Activated naive CD8-positive, alpha-beta T cell treated with anti-CD3 and anti-CD28 coated beads, Interleukin-2, amount 50 U/mL, for 24 hours (primary cell): Measurements from ENCODE around the gene DTD1.

Experiments used
- ATAC-seq: fragments of 150-1000 bp; cut with Tn5 transposase; one replicate; pipeline ENCODE4 v1.10.0; 2021
- DNase-seq: peaks from one replicate; pipeline ENCODE4 v3.0.0; 2021
- H3K27ac Mint-ChIP-seq: one replicate; pipeline ENCODE4 v1.8.0; 2021; ENCODE audit warnings: mild to moderate bottlenecking, mixed read lengths
- H3K27me3 Mint-ChIP-seq: one replicate; pipeline ENCODE4 v1.8.0; 2021; ENCODE audit warnings: mixed read lengths
- H3K36me3 Mint-ChIP-seq: one replicate; pipeline ENCODE4 v1.8.0; 2021; ENCODE audit warnings: low read depth, mixed read lengths
- H3K4me1 Mint-ChIP-seq: one replicate; pipeline ENCODE4 v1.8.0; 2021; ENCODE audit warnings: mixed read lengths
- H3K4me3 Mint-ChIP-seq: one replicate; pipeline ENCODE4 v1.8.0; 2021; ENCODE audit warnings: mild to moderate bottlenecking, moderate library complexity, mixed read lengths
- H3K9me3 Mint-ChIP-seq: one replicate; pipeline ENCODE4 v1.8.0; 2021; ENCODE audit warnings: mixed read lengths

DTD1 gene

GRCh38 chr20:18688676-18689075 is 100.8 kb downstream of the DTD1 start:
- no peaks in the 10 kb centered on the region for H3K27me3 Mint-ChIP-seq
- H3K4me1 Mint-ChIP-seq: no peaks in the 10 kb centered on the region
- H3K36me3 Mint-ChIP-seq: no peaks in the 10 kb centered on the region
- no peak overlapping the region for H3K27ac Mint-ChIP-seq
- H3K9me3 Mint-ChIP-seq: no peaks in the 10 kb centered on the region
- no peak overlapping the region for H3K4me3 Mint-ChIP-seq
- ATAC-seq (no peak), DNase-seq (no peak)

DNA sequence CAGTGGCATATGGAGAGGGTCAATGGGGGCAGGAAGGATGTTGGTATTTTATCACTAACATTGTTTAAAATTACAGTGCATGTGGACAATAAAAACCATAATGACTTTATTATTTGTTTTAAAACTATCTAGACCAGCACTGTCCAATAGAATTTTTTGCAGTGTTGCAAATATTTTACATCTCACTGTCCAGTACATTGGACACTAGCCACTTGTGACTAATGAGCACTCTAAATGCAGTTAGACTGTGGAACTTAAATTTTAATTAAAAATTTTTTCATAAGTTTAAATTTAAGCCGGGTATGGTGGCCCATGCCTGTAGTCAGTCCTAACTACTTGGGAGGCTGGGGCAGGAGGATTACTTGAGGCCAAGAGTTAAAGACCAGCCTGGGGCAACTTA is 101.7 kb downstream of the DTD1 start:
- Mint-ChIP-seq H3K36me3 (no peaks in the 10 kb centered on the region), H3K27ac (no peak overlapping the region), H3K9me3 (no peaks in the 10 kb centered on the region), H3K27me3 (no peaks in the 10 kb centered on the region), H3K4me1 (no peaks in the 10 kb centered on the region), H3K4me3 (no peak overlapping the region)
- DNase-seq (no peak), ATAC-seq (no peak)

GRCh38 chr20:18692447-18692846 is 104.6 kb downstream of the DTD1 start:
- Mint-ChIP-seq H3K4me1 (no peaks in the 10 kb centered on the region), H3K27ac (no peak overlapping the region), H3K4me3 (no peak overlapping the region), H3K27me3 (no peaks in the 10 kb centered on the region), H3K9me3 (no peaks in the 10 kb centered on the region), H3K36me3 (peaks cover 3% of the 10 kb centered on the region)
- ATAC-seq (no peak), DNase-seq (no peak)

DNA sequence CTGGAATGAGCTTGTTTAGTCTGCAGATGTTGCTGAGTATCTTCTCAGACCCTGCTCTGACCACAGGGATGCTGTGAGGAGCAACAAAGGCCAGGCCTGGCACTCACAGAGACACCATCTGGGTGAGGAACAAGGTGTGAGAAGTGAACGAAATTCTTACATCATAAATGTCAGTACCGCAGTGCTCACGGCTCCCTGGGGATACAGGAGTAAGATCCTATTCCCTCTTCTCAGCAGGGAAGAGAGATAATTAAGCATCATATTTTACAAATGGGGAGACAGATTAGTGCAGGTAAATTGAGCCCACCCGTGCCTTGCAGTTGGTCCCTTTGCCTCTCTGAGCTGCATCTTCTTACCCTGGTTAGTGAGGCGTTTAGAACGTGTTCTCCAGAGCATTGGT is 106.2 kb downstream of the DTD1 start:
- no peaks in the 10 kb centered on the region for H3K4me1 Mint-ChIP-seq
- ATAC-seq: no peak
- H3K27me3 Mint-ChIP-seq: no peaks in the 10 kb centered on the region
- H3K36me3 Mint-ChIP-seq: peaks cover 5% of the 10 kb centered on the region
- H3K27ac Mint-ChIP-seq: no peak overlapping the region
- DNase-seq: no peak
- H3K4me3 Mint-ChIP-seq: no peak overlapping the region
- no peaks in the 10 kb centered on the region for H3K9me3 Mint-ChIP-seq

GRCh38 chr20:18695175-18695574 is 107.3 kb downstream of the DTD1 start:
- ATAC-seq: no peak
- no peaks in the 10 kb centered on the region for H3K4me1 Mint-ChIP-seq
- H3K4me3 Mint-ChIP-seq: no peak overlapping the region
- no peak overlapping the region for H3K27ac Mint-ChIP-seq
- no peaks in the 10 kb centered on the region for H3K9me3 Mint-ChIP-seq
- H3K36me3 Mint-ChIP-seq: peaks cover 5% of the 10 kb centered on the region
- no peak for DNase-seq
- no peaks in the 10 kb centered on the region for H3K27me3 Mint-ChIP-seq

- no peak overlapping the region for H3K27ac Mint-ChIP-seq
- ATAC-seq (no peak), DNase-seq (no peak)
- peaks cover 5% of the 10 kb centered on the region for H3K36me3 Mint-ChIP-seq
- H3K4me1 Mint-ChIP-seq: no peaks in the 10 kb centered on the region
- H3K9me3 Mint-ChIP-seq: no peaks in the 10 kb centered on the region
- no peaks in the 10 kb centered on the region for H3K27me3 Mint-ChIP-seq
- H3K4me3 Mint-ChIP-seq: no peak overlapping the region
These were observed 111.0 kb downstream of the DTD1 start for GRCh38 chr20:18698735-18699380.

DNA sequence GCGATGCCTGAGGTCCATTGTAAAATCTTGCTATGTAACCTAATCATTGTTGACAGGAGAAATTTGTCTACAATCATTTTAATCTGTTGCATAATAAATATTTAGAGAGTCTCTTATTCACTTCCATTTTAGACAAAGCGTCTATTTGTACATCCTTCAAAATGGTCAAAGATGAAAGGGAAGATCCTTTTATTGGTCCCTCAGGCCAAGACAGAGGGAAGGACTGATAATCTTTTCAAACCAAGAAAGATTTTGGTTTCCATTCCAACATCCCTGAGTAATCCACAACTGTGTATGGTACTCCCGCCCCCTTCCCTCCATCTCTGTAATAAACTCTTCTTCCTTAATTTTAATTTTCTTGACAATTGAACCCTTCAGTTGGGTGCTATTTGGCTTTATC is 114.1 kb downstream of the DTD1 start:
- DNase-seq: no peak
- no peak overlapping the region for H3K27ac Mint-ChIP-seq

DNA sequence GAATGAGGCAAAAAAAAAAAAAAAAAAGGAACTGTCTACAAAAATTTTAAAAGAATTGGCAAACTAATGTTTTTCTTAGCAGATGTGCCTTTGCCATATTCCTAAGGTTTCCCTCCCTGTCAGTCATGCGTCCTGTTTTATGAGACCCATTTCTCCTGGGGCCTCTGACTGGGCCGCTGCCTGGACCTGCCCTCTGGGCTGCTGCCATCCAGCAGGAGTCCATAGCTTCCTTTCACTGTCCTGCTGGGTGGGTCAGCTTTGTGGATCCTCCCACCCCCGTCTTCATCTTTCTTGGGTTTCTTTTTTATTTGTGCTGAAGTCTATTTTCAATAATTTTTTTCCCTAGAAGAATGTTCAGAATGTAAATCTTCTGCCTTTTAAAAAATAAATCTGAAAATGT is 114.9 kb downstream of the DTD1 start:
- no peak for ATAC-seq
- Mint-ChIP-seq H3K4me1 (peaks cover 3% of the 10 kb centered on the region), H3K4me3 (no peak overlapping the region), H3K36me3 (peaks cover 4% of the 10 kb centered on the region), H3K27ac (no peak overlapping the region), H3K27me3 (no peaks in the 10 kb centered on the region), H3K9me3 (no peaks in the 10 kb centered on the region)
- no peak for DNase-seq

More for the DNA sequence above, 114.1 kb downstream of the DTD1 start:
- H3K36me3 Mint-ChIP-seq: peaks cover 1% of the 10 kb centered on the region
- peaks cover 3% of the 10 kb centered on the region for H3K4me1 Mint-ChIP-seq
- ATAC-seq: no peak
- H3K27me3 Mint-ChIP-seq: no peaks in the 10 kb centered on the region
- H3K9me3 Mint-ChIP-seq: no peaks in the 10 kb centered on the region
- H3K4me3 Mint-ChIP-seq: no peak overlapping the region

DNA sequence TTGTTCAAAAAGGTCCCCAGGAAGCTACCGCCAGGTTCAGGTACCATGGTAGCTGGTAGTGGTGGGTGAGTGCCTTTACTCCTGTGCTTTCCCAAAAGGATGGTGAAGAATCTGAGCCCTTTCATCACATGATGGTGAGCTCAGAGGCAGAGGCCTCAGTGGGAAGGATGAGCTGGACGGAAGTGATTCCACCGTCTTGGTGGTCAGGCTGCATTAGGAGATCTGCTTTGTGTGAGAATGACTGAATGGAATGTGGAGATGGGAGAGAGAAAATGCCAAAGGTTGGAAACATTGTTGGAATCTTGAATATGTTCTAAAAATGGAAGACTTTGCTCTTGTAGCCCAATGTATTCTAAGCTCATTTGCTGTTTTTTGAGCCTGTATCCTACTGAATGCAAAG is 117.6 kb downstream of the DTD1 start:
- ATAC-seq (no peak), DNase-seq (no peak)
- Mint-ChIP-seq H3K27ac (no peak overlapping the region), H3K27me3 (no peaks in the 10 kb centered on the region), H3K4me1 (peaks cover 3% of the 10 kb centered on the region), H3K9me3 (no peaks in the 10 kb centered on the region), H3K36me3 (peaks cover 4% of the 10 kb centered on the region), H3K4me3 (no peak overlapping the region)

DNA sequence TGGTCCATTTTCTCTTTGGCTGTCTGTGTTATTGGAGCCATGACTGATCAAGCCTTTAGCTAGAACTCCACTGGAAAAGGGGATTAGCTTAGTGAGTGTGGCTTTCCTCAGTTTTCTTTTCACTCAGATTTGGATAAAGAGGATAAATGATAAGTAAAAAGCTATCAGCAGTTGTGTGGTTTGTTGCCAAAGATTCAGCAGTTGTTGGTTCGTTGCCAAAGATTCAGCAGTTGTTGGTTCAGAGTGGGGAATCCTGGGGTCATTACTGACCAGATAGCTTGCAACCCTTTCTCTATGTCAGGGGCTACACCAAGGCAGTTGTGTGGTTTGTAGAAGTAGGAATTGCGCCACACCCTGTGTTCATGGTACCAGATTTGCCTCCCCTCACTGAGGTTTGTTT is 118.1 kb downstream of the DTD1 start:
- ATAC-seq (no peak), DNase-seq (no peak)
- no peaks in the 10 kb centered on the region for H3K9me3 Mint-ChIP-seq
- no peaks in the 10 kb centered on the region for H3K27me3 Mint-ChIP-seq
- H3K4me1 Mint-ChIP-seq: peaks cover 3% of the 10 kb centered on the region
- H3K36me3 Mint-ChIP-seq: peaks cover 4% of the 10 kb centered on the region
- no peak overlapping the region for H3K27ac Mint-ChIP-seq
- H3K4me3 Mint-ChIP-seq: no peak overlapping the region

- H3K9me3 Mint-ChIP-seq: no peaks in the 10 kb centered on the region
These were observed 124.3 kb downstream of the DTD1 start for GRCh38 chr20:18712131-18712530.

GRCh38 chr20:18712882-18713281 is 125.0 kb downstream of the DTD1 start:
- H3K4me3 Mint-ChIP-seq: no peak overlapping the region

More at GRCh38 chr20:18712131-18712530, 124.3 kb downstream of the DTD1 start:
- ATAC-seq: no peak
- H3K36me3 Mint-ChIP-seq: peaks cover 4% of the 10 kb centered on the region
- no peaks in the 10 kb centered on the region for H3K27me3 Mint-ChIP-seq
- DNase-seq: no peak
- peaks cover 6% of the 10 kb centered on the region for H3K4me1 Mint-ChIP-seq
- no peak overlapping the region for H3K4me3 Mint-ChIP-seq
- no peak overlapping the region for H3K27ac Mint-ChIP-seq

GRCh38 chr20:18715564-18715963 is 127.7 kb downstream of the DTD1 start:
- no peak for DNase-seq
- Mint-ChIP-seq H3K4me3 (no peak overlapping the region), H3K9me3 (no peaks in the 10 kb centered on the region), H3K4me1 (peaks cover 6% of the 10 kb centered on the region), H3K36me3 (peaks cover 3% of the 10 kb centered on the region), H3K27ac (no peak overlapping the region), H3K27me3 (no peaks in the 10 kb centered on the region)
- no peak for ATAC-seq

More at GRCh38 chr20:18712882-18713281, 125.0 kb downstream of the DTD1 start:
- ATAC-seq: no peak
- DNase-seq: no peak
- no peaks in the 10 kb centered on the region for H3K27me3 Mint-ChIP-seq
- peaks cover 6% of the 10 kb centered on the region for H3K4me1 Mint-ChIP-seq
- no peaks in the 10 kb centered on the region for H3K36me3 Mint-ChIP-seq
- H3K9me3 Mint-ChIP-seq: no peaks in the 10 kb centered on the region
- no peak overlapping the region for H3K27ac Mint-ChIP-seq

- Mint-ChIP-seq H3K4me3 (no peak overlapping the region), H3K9me3 (no peaks in the 10 kb centered on the region), H3K27me3 (no peaks in the 10 kb centered on the region), H3K4me1 (peaks cover 6% of the 10 kb centered on the region), H3K36me3 (peaks cover 9% of the 10 kb centered on the region), H3K27ac (no peak overlapping the region)
- DNase-seq (no peak), ATAC-seq (no peak)
These were observed 129.2 kb downstream of the DTD1 start for GRCh38 chr20:18717062-18717461.

GRCh38 chr20:18718129-18718528 is 130.3 kb downstream of the DTD1 start:
- Mint-ChIP-seq H3K4me1 (peaks cover 6% of the 10 kb centered on the region), H3K36me3 (peaks cover 9% of the 10 kb centered on the region), H3K9me3 (no peaks in the 10 kb centered on the region), H3K27ac (no peak overlapping the region), H3K4me3 (no peak overlapping the region), H3K27me3 (no peaks in the 10 kb centered on the region)
- ATAC-seq: no peak
- no peak for DNase-seq

- no peaks in the 10 kb centered on the region for H3K9me3 Mint-ChIP-seq
These were observed 131.6 kb downstream of the DTD1 start for GRCh38 chr20:18719426-18719825.

More at GRCh38 chr20:18719426-18719825, 131.6 kb downstream of the DTD1 start:
- Mint-ChIP-seq H3K27me3 (no peaks in the 10 kb centered on the region), H3K4me1 (peaks cover 6% of the 10 kb centered on the region), H3K4me3 (no peak overlapping the region), H3K36me3 (peaks cover 9% of the 10 kb centered on the region), H3K27ac (no peak overlapping the region)
- ATAC-seq (no peak), DNase-seq (no peak)
